H1 (cell line): ENCODE results near the gene MBNL3. TPM values are rescaled to one million over a fixed set of nuclear protein-coding genes. Genes with fewer than 3 reads are reported as not detected.

ENCODE experiments used
- CTCF ChIA-PET: fragments of 300-600 bp; sonication (Branson Sonifier 250); formaldehyde crosslinking; loops from one replicate; lab custom pipeline; 2021; ENCODE audit not compliant: partially characterized antibody; lab: Charles Lee
- POLR2A ChIA-PET: fragments of 300-600 bp; sonication (Branson Sonifier 250); formaldehyde crosslinking; loops from one replicate; lab custom pipeline; 2021; ENCODE audit warnings: inconsistent platforms; ENCODE audit not compliant: partially characterized antibody; lab: Charles Lee
- DNase-seq, 2 experiments: peaks; one replicate each; pipeline versions ENCODE4 v3.0.0 to v3.0.0-alpha.2; 2010 to 2022; ENCODE audit warnings: low spot score in 2 of 2, low read depth in 1 of 2, mixed read lengths in 1 of 2
- FAIRE-seq: peaks from 2 replicates; lab custom pipeline; 2011; peaks lifted over from hg19 to GRCh38; lab: Jason Lieb, UNC
- H2AFZ ChIP-seq: 2 replicates; pipeline ENCODE4 v1.8.1; 2012; ENCODE audit warnings: low read length, inconsistent platforms
- H2AK5ac ChIP-seq: 2 replicates; pipeline ENCODE4 v1.6.1; 2013; ENCODE audit warnings: low read depth, low read length
- H2BK120ac ChIP-seq: replicated peaks from 2 replicates; pipeline ENCODE3; 2013; ENCODE audit warnings: low read depth, low read length, inconsistent platforms
- H2BK12ac ChIP-seq: 2 replicates; pipeline ENCODE4 v1.6.1; 2013; ENCODE audit warnings: low read depth, low read length
- H2BK15ac ChIP-seq: 2 replicates; pipeline ENCODE4 v1.6.1; 2013; ENCODE audit warnings: low read length
- H2BK20ac ChIP-seq: 2 replicates; pipeline ENCODE4 v1.6.1; 2013; ENCODE audit warnings: low read length
- H2BK5ac ChIP-seq: 2 replicates; pipeline ENCODE4 v1.6.1; 2013; ENCODE audit warnings: low read depth, low read length
- H3K14ac ChIP-seq: 2 replicates; pipeline ENCODE4 v1.6.1; 2013; ENCODE audit warnings: inconsistent platforms; ENCODE audit not compliant: insufficient read length
- H3K18ac ChIP-seq: 2 replicates; pipeline ENCODE4 v1.6.1; 2013; ENCODE audit warnings: low read length; ENCODE audit errors: extremely low read depth
- H3K23ac ChIP-seq: 2 replicates; pipeline ENCODE4 v1.6.1; 2013; ENCODE audit warnings: inconsistent platforms; ENCODE audit not compliant: insufficient read length
- H3K23me2 ChIP-seq: 2 replicates; pipeline ENCODE4 v1.6.1; 2013; ENCODE audit warnings: low read depth, low read length
- H3K27ac ChIP-seq: 2 replicates; pipeline ENCODE4 v1.6.1; 2011; ENCODE audit warnings: low read depth, low read length, inconsistent platforms
- H3K27me3 ChIP-seq, 4 experiments: replicated peaks in 1 of 4; 1 replicate in 1 of 4; 2 replicates in 3 of 4; pipeline versions ENCODE4 v1.6.1 to v1.8.1; 2011 to 2013; ENCODE audit warnings: low read length in 3 of 4, mild to moderate bottlenecking in 3 of 4, inconsistent platforms in 2 of 4, mixed read lengths in 2 of 4, moderate library complexity in 1 of 4; ENCODE audit not compliant: control insufficient read depth in 3 of 4, insufficient read depth in 3 of 4; ENCODE audit errors: extremely low read depth in 1 of 4
- H3K36me3 ChIP-seq, 4 experiments: 2 replicates each; pipeline versions ENCODE4 v1.6.1 to v1.8.1; 2011 to 2013; ENCODE audit warnings: mild to moderate bottlenecking in 4 of 4, low read length in 3 of 4, moderate library complexity in 2 of 4, control low read depth in 1 of 4, inconsistent platforms in 1 of 4; ENCODE audit not compliant: insufficient read depth in 4 of 4, control insufficient read depth in 2 of 4
- H3K4ac ChIP-seq: replicated peaks from 2 replicates; pipeline ENCODE3; 2013; ENCODE audit warnings: low read length, low read depth, mixed read lengths, inconsistent platforms; ENCODE audit not compliant: insufficient read length
- H3K4me1 ChIP-seq, 4 experiments: replicated peaks in 1 of 4; 1 replicate in 1 of 4; 2 replicates in 3 of 4; pipeline versions ENCODE4 v1.6.1 to v1.8.1; 2011 to 2013; ENCODE audit warnings: low read length in 3 of 4, inconsistent platforms in 2 of 4, mixed read lengths in 1 of 4; ENCODE audit not compliant: insufficient read depth in 4 of 4, control insufficient read depth in 3 of 4
- H3K4me2 ChIP-seq, 2 experiments: 2 replicates each; pipeline versions ENCODE4 v1.6.1 to v1.8.1; 2011 to 2013; ENCODE audit warnings: low read depth in 2 of 2, low read length in 2 of 2, control low read depth in 1 of 2, inconsistent platforms in 1 of 2, mild to moderate bottlenecking in 1 of 2; ENCODE audit not compliant: insufficient read depth in 1 of 2
- H3K4me3 ChIP-seq, 4 experiments: fragments of 200-600, 300-600 bp in 1 of 4; sonication (generic), shearing (Covaris generic), sonication (Bioruptor Twin) in 1 of 4; 2 replicates each; pipeline versions ENCODE4 v1.5.1 to v1.8.1; 2011 to 2016; ENCODE audit warnings: low read length in 4 of 4, low read depth in 3 of 4, control low read depth in 2 of 4, inconsistent platforms in 2 of 4, mild to moderate bottlenecking in 2 of 4, mixed read lengths in 1 of 4, moderate library complexity in 1 of 4; ENCODE audit not compliant: insufficient read depth in 2 of 4; ENCODE audit errors: extremely low read depth in 1 of 4
- H3K56ac ChIP-seq: replicated peaks from 2 replicates; pipeline ENCODE3; 2013; ENCODE audit warnings: low read depth, mild to moderate bottlenecking, mixed read lengths, low read length, inconsistent platforms; ENCODE audit not compliant: insufficient read length
- H3K79me1 ChIP-seq: 2 replicates; pipeline ENCODE4 v1.6.1; 2013; ENCODE audit warnings: low read depth, low read length, control low read depth
- H3K79me2 ChIP-seq, 2 experiments: 2 replicates each; pipeline versions ENCODE4 v1.6.1 to v1.8.1; 2012 to 2013; ENCODE audit warnings: low read length in 2 of 2, mild to moderate bottlenecking in 2 of 2, inconsistent platforms in 1 of 2; ENCODE audit not compliant: insufficient read depth in 2 of 2, control insufficient read depth in 1 of 2
- H3K9ac ChIP-seq, 4 experiments: replicated peaks in 1 of 4; 1 replicate in 1 of 4; 2 replicates in 3 of 4; pipeline versions ENCODE4 v1.6.1 to v1.8.1; 2011 to 2013; ENCODE audit warnings: low read depth in 3 of 4, low read length in 3 of 4, control low read depth in 2 of 4, mild to moderate bottlenecking in 2 of 4, moderate library complexity in 2 of 4, inconsistent platforms in 1 of 4; ENCODE audit errors: extremely low read depth in 1 of 4
- H3K9me3 ChIP-seq, 2 experiments: 2 replicates each; pipeline versions ENCODE4 v1.6.1 to v1.8.1; 2012 to 2013; ENCODE audit warnings: mild to moderate bottlenecking in 2 of 2, moderate library complexity in 2 of 2, control low read depth in 1 of 2, inconsistent platforms in 1 of 2, low read depth in 1 of 2, low read length in 1 of 2, mixed read lengths in 1 of 2; ENCODE audit not compliant: insufficient read depth in 2 of 2
- H4K20me1 ChIP-seq, 2 experiments: replicated peaks in 1 of 2; 2 replicates each; pipeline versions ENCODE3 to v1.8.1; 2011 to 2013; ENCODE audit warnings: inconsistent platforms in 2 of 2, low read length in 2 of 2, mild to moderate bottlenecking in 1 of 2; ENCODE audit not compliant: insufficient read depth in 2 of 2, control insufficient read depth in 1 of 2
- H4K5ac ChIP-seq: 2 replicates; pipeline ENCODE4 v1.6.1; 2013; ENCODE audit warnings: low read length, low read depth, mixed read lengths, inconsistent platforms; ENCODE audit not compliant: insufficient read length
- H4K8ac ChIP-seq: 2 replicates; pipeline ENCODE4 v1.8.0; 2013; ENCODE audit warnings: mild to moderate bottlenecking, moderate library complexity, low read length, inconsistent platforms; ENCODE audit not compliant: insufficient read depth; ENCODE audit errors: extremely low read depth
- H4K91ac ChIP-seq: replicated peaks from 2 replicates; pipeline ENCODE3; 2013; ENCODE audit warnings: low read length, mixed read lengths, inconsistent platforms; ENCODE audit not compliant: insufficient read length
- BCL11A ChIP-seq, 2 experiments: IDR thresholded peaks; one replicate each; pipeline ENCODE4 v1.6.1; 2011; ENCODE audit warnings: low read depth in 2 of 2, low read length in 2 of 2, mild to moderate bottlenecking in 2 of 2
- CREB1 ChIP-seq: IDR thresholded peaks from 2 replicates; pipeline ENCODE4 v1.6.1; 2012; ENCODE audit warnings: inconsistent platforms
- WGBS, 2 experiments: shearing (Covaris generic) in 1 of 2; methylation state at CpG; one replicate each; pipeline versions ENCODE4 v1.1.6 to v1.1.7; 2013 to 2015; ENCODE audit warnings: low lambda C conversion rate in 2 of 2, mixed read lengths in 2 of 2, inconsistent platforms in 1 of 2, low coverage in 1 of 2, missing lambda C conversion rate in 1 of 2; ENCODE audit not compliant: insufficient replicate concordance in 2 of 2, insufficient coverage in 1 of 2, insufficient read length in 1 of 2; ENCODE audit errors: extremely low coverage in 1 of 2, missing lambda C conversion rate in 1 of 2; 5-methylcytosine and 5-hydroxymethylcytosine counted together
- polyA plus RNA-seq, 7 experiments: library from polyadenylated mRNA; depleted of rRNA in 3 of 7; stranded (reverse) in 5 of 7; unstranded in 2 of 7; fragments of >200 nt in 5 of 7; fragments of 200-250 nt in 2 of 7; gene quantifications; 1 replicate in 5 of 7; 2 replicates in 1 of 7; 4 replicates in 1 of 7; pipeline versions ENCODE4 v1.2.1 to v1.2.3, GENCODE V29; 2011 to 2013; ENCODE audit warnings: missing spikeins in 2 of 7, mixed read lengths in 2 of 7
- total RNA-seq: library from RNA; stranded (reverse); fragmentation: NEBNext Ultra II Directional; extraction: Animal tissue kit (Norgen Biotek cat#: 25700); gene quantifications from 2 replicates; pipeline ENCODE4 v1.2.1, GENCODE V29; 2021

MBNL3 gene
- total and polyA plus RNA-seq, 2 of the 8 experiments (the other 6 are each of a cell fraction or from before 2014, with no cell fraction given): 3.5 to 4.3 TPM

GRCh38 chrX:132425744-132426318 is 63.0 kb downstream of the MBNL3 start:
- CTCF ChIA-PET: interaction anchor here (1.3 kb wide), 1 partner anchor 13 kb away, joined by 5 read pairs; no protein-coding TSS in a partner anchor
- 83% methylated on average over 3 of the region's 3 CpGs; no CpG with 5 or more reads in 1 of the 2 experiments for WGBS, 2 experiments
- H4K8ac ChIP-seq: no peak overlapping the region
- no peak overlapping the region for H2BK15ac ChIP-seq
- no peak overlapping the region for H3K4me2 ChIP-seq
- DNase-seq: no peak
- no peak overlapping the region for H2AFZ ChIP-seq
- no peak overlapping the region for H3K9ac ChIP-seq
- H2BK120ac ChIP-seq: no peak overlapping the region
- H3K14ac ChIP-seq: no peak overlapping the region
- no peaks in the 10 kb centered on the region for H3K23me2 ChIP-seq
- no peak overlapping the region for H2BK20ac ChIP-seq
- H3K27ac ChIP-seq: no peak overlapping the region
- no peak overlapping the region for H3K4ac ChIP-seq
- no peak overlapping the region for H3K56ac ChIP-seq
- FAIRE-seq: no peak
- H2BK12ac ChIP-seq: no peak overlapping the region
- H3K23ac ChIP-seq: no peak overlapping the region
- H3K36me3 ChIP-seq: no peaks in the 10 kb centered on the region
- H4K20me1 ChIP-seq: no peaks in the 10 kb centered on the region
- no peak overlapping the region for H3K18ac ChIP-seq
- no peak for TF ChIP-seq CREB1
- TF ChIP-seq BCL11A (IDR thresholded peaks at IDR 0.05; ENCODE audit: low read depth in 2 of 2, low read length in 2 of 2): no peak
- no peak overlapping the region for H3K4me3 ChIP-seq
- no peaks in the 10 kb centered on the region for H3K27me3 ChIP-seq
- POLR2A ChIA-PET: no interaction called here
- no peaks in the 10 kb centered on the region for H3K9me3 ChIP-seq
- no peak overlapping the region for H4K5ac ChIP-seq
- H2BK5ac ChIP-seq: no peak overlapping the region
- H3K4me1 ChIP-seq: no peaks in the 10 kb centered on the region
- H3K79me2 ChIP-seq: no peaks in the 10 kb centered on the region
- no peak overlapping the region for H4K91ac ChIP-seq
- H2AK5ac ChIP-seq: no peak overlapping the region
- no peaks in the 10 kb centered on the region for H3K79me1 ChIP-seq
